DMS153 treated with DMSO at 0.1 percent for 48 hours (cell line): ENCODE data around the gene SLC26A11.
A peak's percentile ranks its signal among the peaks of the same experiment; 100 is the strongest.

Experiments
- DNase-seq: peaks from one replicate; lab custom pipeline; 2025; ENCODE audit not compliant: unreplicated experiment; lab: John Stamatoyannopoulos, UW

SLC26A11 gene

GRCh38 chr17:80216473-80217456 is 3.5 kb upstream of the SLC26A11 start:
- no peak for DNase-seq

- no peak for DNase-seq
These were observed 2.4 kb upstream of the SLC26A11 start for GRCh38 chr17:80217703-80218362.

- no peak for DNase-seq
These were observed 1.8 kb upstream of the SLC26A11 start for GRCh38 chr17:80218391-80218790.

GRCh38 chr17:80219013-80219762 is 1.0 kb upstream of the SLC26A11 start:
- DNase-seq: peak; percentile 6

GRCh38 chr17:80219763-80220053 is 519 bp upstream of the SLC26A11 start:
- no peak for DNase-seq

GRCh38 chr17:80220736-80221215 is 549 bp downstream of the SLC26A11 start:
- no peak for DNase-seq

GRCh38 chr17:80221351-80222105 is 1.3 kb downstream of the SLC26A11 start:
- DNase-seq: no peak

- no peak for DNase-seq
These were observed 2.3 kb downstream of the SLC26A11 start for GRCh38 chr17:80222376-80223141.

- no peak for DNase-seq
These were observed 3.1 kb downstream of the SLC26A11 start for GRCh38 chr17:80223142-80223815.

- DNase-seq: no peak
These were observed 3.7 kb downstream of the SLC26A11 start for GRCh38 chr17:80223838-80224497.

- no peak for DNase-seq
These were observed 4.5 kb downstream of the SLC26A11 start for GRCh38 chr17:80224683-80225082.

GRCh38 chr17:80225230-80225629 is 5.0 kb downstream of the SLC26A11 start:
- DNase-seq: no peak

GRCh38 chr17:80227156-80227555 is 6.9 kb downstream of the SLC26A11 start:
- DNase-seq: no peak

GRCh38 chr17:80227666-80228065 is 7.4 kb downstream of the SLC26A11 start:
- DNase-seq: no peak

GRCh38 chr17:80228477-80228876 is 8.2 kb downstream of the SLC26A11 start:
- DNase-seq: no peak

GRCh38 chr17:80229011-80229410 is 8.8 kb downstream of the SLC26A11 start:
- no peak for DNase-seq

GRCh38 chr17:80232438-80232837 is 12.2 kb downstream of the SLC26A11 start:
- no peak for DNase-seq

GRCh38 chr17:80233202-80233601 is 13.0 kb downstream of the SLC26A11 start:
- no peak for DNase-seq

GRCh38 chr17:80236911-80237310 is 16.7 kb downstream of the SLC26A11 start:
- no peak for DNase-seq
